GM21825 (cell line): Measurements from ENCODE around the gene GNG2.

Source experiments
- ATAC-seq: cut with Tn5 transposase; IDR thresholded peaks from one replicate; pipeline ENCODE4 v1.9.1; 2021; ENCODE audit warnings: mild to moderate bottlenecking, moderate library complexity; ENCODE audit not compliant: unreplicated experiment

The GNG2 gene

GRCh38 chr14:52015411-52016030 lies 155.1 kb downstream of the GNG2 start:
- no peak for ATAC-seq

GRCh38 chr14:52018252-52018651 lies 157.8 kb downstream of the GNG2 start:
- no peak for ATAC-seq

- ATAC-seq: no peak
These were observed 158.6 kb downstream of the GNG2 start for GRCh38 chr14:52018970-52019369.
